ENCODE measurements around the gene CHRNA9. TPM values are rescaled to one million over a fixed set of nuclear protein-coding genes. Genes with fewer than 3 reads are reported as not detected.

The CHRNA9 gene
- total and polyA plus RNA-seq, 2 of the 13 experiments (the other 11 are each of a cell fraction or from before 2014, with no cell fraction given): not detected

DNA sequence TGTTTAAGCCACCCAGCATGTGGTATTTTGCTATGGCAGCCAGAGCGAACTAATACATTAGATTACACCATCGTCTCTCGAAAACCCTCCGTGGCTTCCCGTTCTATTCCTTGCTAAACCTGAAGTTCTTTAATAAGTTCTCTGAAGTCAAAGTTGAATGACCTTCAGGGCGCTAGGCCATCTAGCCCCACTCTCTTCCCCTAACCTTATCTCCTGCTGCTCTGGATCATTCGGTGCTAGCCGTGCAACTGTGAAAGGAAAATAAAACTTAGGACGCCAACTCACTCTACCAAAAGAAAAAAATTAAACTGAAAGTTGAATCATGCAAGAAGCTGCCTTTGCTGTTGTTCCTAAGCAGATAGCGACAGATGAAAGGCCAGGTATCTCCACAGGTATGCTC is 40.0 kb downstream of the CHRNA9 start:
- no TSS peak for BruUV-seq (replicated peaks)
- no peaks in the 10 kb centered on the region for H3K9me3 ChIP-seq (ENCODE audit: low read length)
- ATAC-seq: no peak
- H3K36me3 ChIP-seq (replicated peaks in 1 of 2; ENCODE audit: control insufficient read depth in 1 of 2, insufficient read depth in 2 of 2, low read length in 2 of 2): no peaks in the 10 kb centered on the region
- CTCF ChIA-PET (ENCODE audit: low intra/inter-chr PET ratio, low total read pairs): no interaction called here
- TF ChIP-seq, protein P1, sequence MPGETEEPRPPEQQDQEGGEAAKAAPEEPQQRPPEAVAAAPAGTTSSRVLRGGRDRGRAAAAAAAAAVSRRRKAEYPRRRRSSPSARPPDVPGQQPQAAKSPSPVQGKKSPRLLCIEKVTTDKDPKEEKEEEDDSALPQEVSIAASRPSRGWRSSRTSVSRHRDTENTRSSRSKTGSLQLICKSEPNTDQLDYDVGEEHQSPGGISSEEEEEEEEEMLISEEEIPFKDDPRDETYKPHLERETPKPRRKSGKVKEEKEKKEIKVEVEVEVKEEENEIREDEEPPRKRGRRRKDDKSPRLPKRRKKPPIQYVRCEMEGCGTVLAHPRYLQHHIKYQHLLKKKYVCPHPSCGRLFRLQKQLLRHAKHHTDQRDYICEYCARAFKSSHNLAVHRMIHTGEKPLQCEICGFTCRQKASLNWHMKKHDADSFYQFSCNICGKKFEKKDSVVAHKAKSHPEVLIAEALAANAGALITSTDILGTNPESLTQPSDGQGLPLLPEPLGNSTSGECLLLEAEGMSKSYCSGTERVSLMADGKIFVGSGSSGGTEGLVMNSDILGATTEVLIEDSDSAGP (CRISPR knock-in tag; IDR thresholded peaks at IDR 0.05; ENCODE audit: borderline replicate concordance): no peak
- no peak for TF ChIP-seq CENPT (CRISPR knock-in tag; IDR thresholded peaks at IDR 0.05; ENCODE audit: low read depth)
- no peak for TF ChIP-seq TEAD2 (CRISPR knock-in tag; IDR thresholded peaks at IDR 0.05)
- no peak for TF ChIP-seq ATAD3A (CRISPR knock-in tag; IDR thresholded peaks at IDR 0.05)
- no peak for TF ChIP-seq HOXA3 (CRISPR knock-in tag; IDR thresholded peaks at IDR 0.05)
- TF ChIP-seq GATA4 (IDR thresholded peaks at IDR 0.05; ENCODE audit: borderline replicate concordance, low read depth): no peak
- no peak for TF ChIP-seq ZNF432 (CRISPR knock-in tag; IDR thresholded peaks at IDR 0.05; ENCODE audit: borderline replicate concordance)
- no peak for TF ChIP-seq FOSL1 (CRISPR knock-in tag; IDR thresholded peaks at IDR 0.05; ENCODE audit: borderline replicate concordance)
- no peak for TF ChIP-seq ZFP90 (CRISPR knock-in tag; IDR thresholded peaks at IDR 0.05; ENCODE audit: borderline replicate concordance)
- TF ChIP-seq, protein P2, sequence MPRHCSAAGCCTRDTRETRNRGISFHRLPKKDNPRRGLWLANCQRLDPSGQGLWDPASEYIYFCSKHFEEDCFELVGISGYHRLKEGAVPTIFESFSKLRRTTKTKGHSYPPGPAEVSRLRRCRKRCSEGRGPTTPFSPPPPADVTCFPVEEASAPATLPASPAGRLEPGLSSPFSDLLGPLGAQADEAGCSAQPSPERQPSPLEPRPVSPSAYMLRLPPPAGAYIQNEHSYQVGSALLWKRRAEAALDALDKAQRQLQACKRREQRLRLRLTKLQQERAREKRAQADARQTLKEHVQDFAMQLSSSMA (CRISPR knock-in tag; IDR thresholded peaks at IDR 0.05): no peak
- TF ChIP-seq ZNF34 (CRISPR knock-in tag; IDR thresholded peaks at IDR 0.05; ENCODE audit: borderline replicate concordance): no peak
- TF ChIP-seq, protein P3, sequence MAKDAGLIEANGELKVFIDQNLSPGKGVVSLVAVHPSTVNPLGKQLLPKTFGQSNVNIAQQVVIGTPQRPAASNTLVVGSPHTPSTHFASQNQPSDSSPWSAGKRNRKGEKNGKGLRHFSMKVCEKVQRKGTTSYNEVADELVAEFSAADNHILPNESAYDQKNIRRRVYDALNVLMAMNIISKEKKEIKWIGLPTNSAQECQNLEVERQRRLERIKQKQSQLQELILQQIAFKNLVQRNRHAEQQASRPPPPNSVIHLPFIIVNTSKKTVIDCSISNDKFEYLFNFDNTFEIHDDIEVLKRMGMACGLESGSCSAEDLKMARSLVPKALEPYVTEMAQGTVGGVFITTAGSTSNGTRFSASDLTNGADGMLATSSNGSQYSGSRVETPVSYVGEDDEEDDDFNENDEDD (CRISPR knock-in tag; IDR thresholded peaks at IDR 0.05; ENCODE audit: borderline replicate concordance): no peak
- TF ChIP-seq ZNF234 (CRISPR knock-in tag; conservative IDR thresholded peaks at IDR 0.05): no peak
- no peak for TF ChIP-seq HMG20A (CRISPR knock-in tag; IDR thresholded peaks at IDR 0.05; ENCODE audit: borderline replicate concordance)
- TF ChIP-seq, protein P4, sequence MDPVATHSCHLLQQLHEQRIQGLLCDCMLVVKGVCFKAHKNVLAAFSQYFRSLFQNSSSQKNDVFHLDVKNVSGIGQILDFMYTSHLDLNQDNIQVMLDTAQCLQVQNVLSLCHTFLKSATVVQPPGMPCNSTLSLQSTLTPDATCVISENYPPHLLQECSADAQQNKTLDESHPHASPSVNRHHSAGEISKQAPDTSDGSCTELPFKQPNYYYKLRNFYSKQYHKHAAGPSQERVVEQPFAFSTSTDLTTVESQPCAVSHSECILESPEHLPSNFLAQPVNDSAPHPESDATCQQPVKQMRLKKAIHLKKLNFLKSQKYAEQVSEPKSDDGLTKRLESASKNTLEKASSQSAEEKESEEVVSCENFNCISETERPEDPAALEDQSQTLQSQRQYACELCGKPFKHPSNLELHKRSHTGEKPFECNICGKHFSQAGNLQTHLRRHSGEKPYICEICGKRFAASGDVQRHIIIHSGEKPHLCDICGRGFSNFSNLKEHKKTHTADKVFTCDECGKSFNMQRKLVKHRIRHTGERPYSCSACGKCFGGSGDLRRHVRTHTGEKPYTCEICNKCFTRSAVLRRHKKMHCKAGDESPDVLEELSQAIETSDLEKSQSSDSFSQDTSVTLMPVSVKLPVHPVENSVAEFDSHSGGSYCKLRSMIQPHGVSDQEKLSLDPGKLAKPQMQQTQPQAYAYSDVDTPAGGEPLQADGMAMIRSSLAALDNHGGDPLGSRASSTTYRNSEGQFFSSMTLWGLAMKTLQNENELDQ (CRISPR knock-in tag; IDR thresholded peaks at IDR 0.05; ENCODE audit: borderline replicate concordance): no peak
- TF ChIP-seq, protein P5, sequence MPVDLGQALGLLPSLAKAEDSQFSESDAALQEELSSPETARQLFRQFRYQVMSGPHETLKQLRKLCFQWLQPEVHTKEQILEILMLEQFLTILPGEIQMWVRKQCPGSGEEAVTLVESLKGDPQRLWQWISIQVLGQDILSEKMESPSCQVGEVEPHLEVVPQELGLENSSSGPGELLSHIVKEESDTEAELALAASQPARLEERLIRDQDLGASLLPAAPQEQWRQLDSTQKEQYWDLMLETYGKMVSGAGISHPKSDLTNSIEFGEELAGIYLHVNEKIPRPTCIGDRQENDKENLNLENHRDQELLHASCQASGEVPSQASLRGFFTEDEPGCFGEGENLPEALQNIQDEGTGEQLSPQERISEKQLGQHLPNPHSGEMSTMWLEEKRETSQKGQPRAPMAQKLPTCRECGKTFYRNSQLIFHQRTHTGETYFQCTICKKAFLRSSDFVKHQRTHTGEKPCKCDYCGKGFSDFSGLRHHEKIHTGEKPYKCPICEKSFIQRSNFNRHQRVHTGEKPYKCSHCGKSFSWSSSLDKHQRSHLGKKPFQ (CRISPR knock-in tag; IDR thresholded peaks at IDR 0.05; ENCODE audit: insufficient replicate concordance): no peak
- no peak for TF ChIP-seq ERF (CRISPR knock-in tag; IDR thresholded peaks at IDR 0.05)
- H3K27me3 ChIP-seq (ENCODE audit: control insufficient read depth in 1 of 2, insufficient read depth in 2 of 2, low read length in 2 of 2): peaks cover 0 to 1% of the 10 kb centered on the region in 2 experiments; a peak in 2 of 5 replicates
- peaks cover 9% of the 10 kb centered on the region for H3K4me1 ChIP-seq (ENCODE audit: insufficient read depth, low read length)
- no peak overlapping the region for H2AFZ ChIP-seq (ENCODE audit: low read length)
- H4K20me1 ChIP-seq (ENCODE audit: insufficient read depth, low read length): no peaks in the 10 kb centered on the region
- intact Hi-C loops (cut with micrococcal nuclease; ENCODE audit: unreplicated experiment) (no loop called here), in situ Hi-C loops (cut with HindIII; ENCODE audit: extremely low pct_ligation_motif_present, low pct_unique_long_range_greater_than_20kb) (no loop called here)
- FAIRE-seq: no peak
- POLR2A ChIA-PET: no interaction called here
- H3K9ac ChIP-seq (ENCODE audit: insufficient read depth, low read depth, low read length): no peak overlapping the region
- no peaks in the 10 kb centered on the region for H3K79me2 ChIP-seq (ENCODE audit: insufficient read depth, low read length)
- H3K4me3 ChIP-seq (replicated peaks in 1 of 3; ENCODE audit: insufficient read depth in 1 of 3, low read depth in 2 of 3, low read length in 3 of 3): no peak overlapping the region
- 4% methylated on average over 10 of the region's 10 CpGs for WGBS (ENCODE audit: low lambda C conversion rate)
- H3K4me2 ChIP-seq (ENCODE audit: low read depth, low read length): no peak overlapping the region
- H3K27ac ChIP-seq (ENCODE audit: extremely low read length, insufficient read depth, low read length): no peak overlapping the region
- no peak for DNase-seq (ENCODE audit: low spot score)
